Ovary (tissue), 3 donors: ENCODE data around the gene GALC.

ENCODE experiments used
- CTCF ChIP-seq, 3 donors: fragments of 450-650 bp in 2 of 3; fragments of 200-600 bp in 1 of 3; IDR thresholded peaks; one replicate each; pipeline versions ENCODE4 v1.5.1 to v1.8.0; 2016 to 2022; ENCODE audit warnings: antibody characterized with exemption in 3 of 3, mild to moderate bottlenecking in 1 of 3
- EP300 ChIP-seq: sonication (generic); formaldehyde crosslinking; IDR thresholded peaks from one replicate; pipeline ENCODE4 v1.6.1; 2017; ENCODE audit warnings: antibody characterized with exemption
- donor health status: DM: no; HTN: no; CAD: no.

- TF ChIP-seq CTCF (IDR thresholded peaks at IDR 0.05), result no peak
- no peak for TF ChIP-seq EP300
Measured at GRCh38 chr14:87989221-87989955, 3.6 kb downstream of the GALC start.
